ENCODE data around the gene SLC24A3. TPM values are rescaled to one million over a fixed set of nuclear protein-coding genes. Genes with fewer than 3 reads are reported as not detected.

SLC24A3 gene
- total RNA-seq, 1 experiment from 2014 or later, result not detected

GRCh38 chr20:19254956-19255355 lies 42.5 kb downstream of the SLC24A3 start:
- no peaks in the 10 kb centered on the region for H3K27me3 ChIP-seq (ENCODE audit: control insufficient read depth, insufficient read depth, low read length)
- H3K9me3 ChIP-seq (ENCODE audit: control insufficient read depth, insufficient read depth, low read depth, low read length), result no peaks in the 10 kb centered on the region
- no peak for DNase-seq (ENCODE audit: low read depth, low spot score)
- no peak overlapping the region for H3K27ac ChIP-seq (ENCODE audit: low read length)
- H3K4me1 ChIP-seq (ENCODE audit: control insufficient read depth, insufficient read depth, low read length), result no peaks in the 10 kb centered on the region
- POLR2A ChIA-PET, result no interaction called here
- CTCF ChIA-PET, result no interaction called here
- H3K4me3 ChIP-seq (ENCODE audit: low read depth in 2 of 2, low read length in 2 of 2), result no peak overlapping the region
- BruUV-seq (replicated peaks), result no TSS peak
- no peak for ATAC-seq
- intact Hi-C loops (cut with micrococcal nuclease; ENCODE audit: unreplicated experiment) (no loop called here), in situ Hi-C loops (cut with HindIII; ENCODE audit: low pct_unique_long_range_greater_than_20kb, low sequenced_read_pairs) (no loop called here)
- no peak for TF ChIP-seq TCF7L2 (IDR thresholded peaks at IDR 0.05; ENCODE audit: low read depth, low read length)
- no peak for TF ChIP-seq POLR2AphosphoS5 (IDR thresholded peaks at IDR 0.05; ENCODE audit: low read depth, low read length)
- TF ChIP-seq SIN3A (IDR thresholded peaks at IDR 0.05; ENCODE audit: borderline replicate concordance, insufficient read depth, low read depth, low read length), result no peak
- TF ChIP-seq CTCF (IDR thresholded peaks at IDR 0.05), result no peak
- TF ChIP-seq REST (IDR thresholded peaks at IDR 0.05; ENCODE audit: insufficient read depth in 1 of 2, low read depth in 2 of 2, low read length in 1 of 2), result no peak
- no peaks in the 10 kb centered on the region for H3K36me3 ChIP-seq (ENCODE audit: control insufficient read depth, insufficient read depth, low read length)

DNA sequence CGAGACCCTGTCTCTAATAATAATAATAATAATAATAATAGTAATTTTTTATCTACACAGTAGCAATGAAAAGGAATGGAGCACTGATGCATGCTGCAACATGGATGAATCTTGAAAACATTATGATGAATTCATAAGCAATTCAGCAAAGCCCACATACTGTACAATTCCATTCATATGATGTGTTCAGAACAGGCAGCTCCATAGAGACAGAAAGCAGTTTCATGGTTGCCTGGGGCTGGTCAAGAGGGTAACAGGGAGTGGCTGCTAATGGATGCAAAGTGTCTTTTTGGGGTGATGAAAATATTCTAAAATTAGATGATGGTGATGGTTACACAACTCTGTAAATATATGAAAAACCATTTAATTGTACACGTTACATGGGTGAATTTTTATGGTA lies 43.6 kb downstream of the SLC24A3 start:
- no peak overlapping the region for H3K4me3 ChIP-seq (ENCODE audit: low read depth in 2 of 2, low read length in 2 of 2)
- ChIA-PET CTCF (no interaction called here), POLR2A (no interaction called here)
- no peak overlapping the region for H3K27ac ChIP-seq (ENCODE audit: low read length)
- no TSS peak for BruUV-seq (replicated peaks)
- no peaks in the 10 kb centered on the region for H3K27me3 ChIP-seq (ENCODE audit: control insufficient read depth, insufficient read depth, low read length)
- ATAC-seq (no peak), DNase-seq (ENCODE audit: low read depth, low spot score) (no peak)
- no peaks in the 10 kb centered on the region for H3K9me3 ChIP-seq (ENCODE audit: control insufficient read depth, insufficient read depth, low read depth, low read length)
- no peaks in the 10 kb centered on the region for H3K36me3 ChIP-seq (ENCODE audit: control insufficient read depth, insufficient read depth, low read length)
- intact Hi-C loops (cut with micrococcal nuclease; ENCODE audit: unreplicated experiment), result no loop called here
- no peaks in the 10 kb centered on the region for H3K4me1 ChIP-seq (ENCODE audit: control insufficient read depth, insufficient read depth, low read length)
- TF ChIP-seq TCF7L2 (IDR thresholded peaks at IDR 0.05; ENCODE audit: low read depth, low read length), result no peak
- no peak for TF ChIP-seq POLR2AphosphoS5 (IDR thresholded peaks at IDR 0.05; ENCODE audit: low read depth, low read length)
- no peak for TF ChIP-seq REST (IDR thresholded peaks at IDR 0.05; ENCODE audit: insufficient read depth in 1 of 2, low read depth in 2 of 2, low read length in 1 of 2)
- TF ChIP-seq SIN3A (IDR thresholded peaks at IDR 0.05; ENCODE audit: borderline replicate concordance, insufficient read depth, low read depth, low read length), result no peak
- TF ChIP-seq CTCF (IDR thresholded peaks at IDR 0.05), result no peak
- in situ Hi-C loops (cut with HindIII; ENCODE audit: low pct_unique_long_range_greater_than_20kb, low sequenced_read_pairs), result no loop called here

Measured in Panc1 (cell line).